Measurements from ENCODE around the gene ADAMTSL3.
"Not testable (repeated sequence)": the region's sequence is repeated elsewhere in the genome, so short reads cannot be mapped to it uniquely, and the experiment has no call there.

The ADAMTSL3 gene

DNA sequence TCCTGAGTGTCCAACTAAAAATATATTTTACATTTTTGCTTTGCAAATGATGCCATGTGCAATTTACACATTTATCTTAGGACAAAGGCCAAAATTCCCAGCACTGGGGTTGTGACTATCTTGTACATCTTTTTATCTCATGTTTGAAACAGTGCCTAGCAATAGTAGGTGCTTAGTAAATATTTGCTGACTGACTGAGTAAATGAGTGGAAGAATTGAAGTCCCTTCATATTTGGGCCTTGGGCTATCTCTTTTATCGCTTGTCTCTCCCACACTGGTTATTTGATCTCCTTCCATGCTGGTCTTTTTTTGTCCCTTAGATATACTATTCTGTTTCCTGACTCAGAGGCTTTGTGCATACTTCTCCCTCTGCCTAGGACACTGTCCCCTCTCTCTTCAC is 368.6 kb downstream of the ADAMTSL3 start:
- Histone ChIP-seq H2AFZ (ENCODE audit: low read depth, low read length) (no peak overlapping the region), H3K36me3 (ENCODE audit: insufficient read depth, low read length) (no peaks in the 10 kb centered on the region), H3K4me1 (ENCODE audit: insufficient read depth, low read length) (no peaks in the 10 kb centered on the region), H3K27me3 (ENCODE audit: insufficient read depth, low read length) (peaks cover 5% of the 10 kb centered on the region), H3K9me3 (ENCODE audit: low read length) (no peaks in the 10 kb centered on the region), H3K4me3 (ENCODE audit: low read length) (no peak overlapping the region)

- H3K9me3 ChIP-seq (ENCODE audit: low read length) = no peaks in the 10 kb centered on the region
- H3K36me3 ChIP-seq (ENCODE audit: insufficient read depth, low read length) = no peaks in the 10 kb centered on the region
- no peaks in the 10 kb centered on the region for H3K4me1 ChIP-seq (ENCODE audit: insufficient read depth, low read length)
- H3K27me3 ChIP-seq (ENCODE audit: insufficient read depth, low read length) = peaks cover 5% of the 10 kb centered on the region
- no peak overlapping the region for H2AFZ ChIP-seq (ENCODE audit: low read depth, low read length)
- H3K4me3 ChIP-seq (ENCODE audit: low read length) = no peak overlapping the region
These were observed 369.7 kb downstream of the ADAMTSL3 start for GRCh38 chr15:84023636-84024035.

DNA sequence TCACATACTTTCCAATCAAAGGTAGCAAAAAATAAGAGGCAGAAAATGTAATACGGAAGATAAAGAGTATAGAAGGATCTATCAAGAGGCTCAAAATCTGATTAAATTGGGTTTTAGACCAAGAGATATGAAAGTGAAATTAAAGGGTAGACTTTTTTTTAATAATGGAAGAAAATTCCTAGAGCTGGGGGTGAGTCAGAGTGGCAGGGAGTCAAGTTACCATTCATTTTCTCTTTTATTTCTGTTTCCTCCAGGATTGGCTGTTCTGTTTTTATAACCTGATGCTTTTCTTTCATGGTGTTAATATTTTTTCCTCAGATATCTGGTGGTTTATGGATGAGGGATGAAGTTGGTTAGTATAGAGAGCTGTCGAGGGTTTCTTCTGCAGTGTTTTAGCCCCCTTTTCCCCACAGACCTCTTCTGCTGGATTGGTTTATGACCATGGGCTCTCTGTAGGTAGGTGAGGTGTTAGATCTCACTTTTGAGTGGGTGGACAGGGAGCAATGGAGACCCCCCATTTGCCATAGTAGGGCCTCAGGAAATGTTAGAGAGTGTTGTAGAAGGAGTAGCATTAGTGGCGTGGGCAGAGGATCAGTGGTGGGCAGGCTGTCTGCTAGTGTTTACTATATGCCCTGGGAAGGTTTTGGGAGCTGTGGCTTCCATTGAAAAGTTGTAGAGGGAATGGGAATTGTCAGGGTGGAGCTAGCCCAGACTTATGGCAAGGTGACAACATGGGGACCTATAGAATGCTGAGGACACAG is 380.1 kb downstream of the ADAMTSL3 start:
- no peaks in the 10 kb centered on the region for H3K27me3 ChIP-seq (ENCODE audit: insufficient read depth, low read length)
- no peak overlapping the region for H2AFZ ChIP-seq (ENCODE audit: low read depth, low read length)
- no peaks in the 10 kb centered on the region for H3K36me3 ChIP-seq (ENCODE audit: insufficient read depth, low read length)
- H3K4me1 ChIP-seq (ENCODE audit: insufficient read depth, low read length) = no peaks in the 10 kb centered on the region
- no peak overlapping the region for H3K4me3 ChIP-seq (ENCODE audit: low read length)
- no peaks in the 10 kb centered on the region for H3K9me3 ChIP-seq (ENCODE audit: low read length)

DNA sequence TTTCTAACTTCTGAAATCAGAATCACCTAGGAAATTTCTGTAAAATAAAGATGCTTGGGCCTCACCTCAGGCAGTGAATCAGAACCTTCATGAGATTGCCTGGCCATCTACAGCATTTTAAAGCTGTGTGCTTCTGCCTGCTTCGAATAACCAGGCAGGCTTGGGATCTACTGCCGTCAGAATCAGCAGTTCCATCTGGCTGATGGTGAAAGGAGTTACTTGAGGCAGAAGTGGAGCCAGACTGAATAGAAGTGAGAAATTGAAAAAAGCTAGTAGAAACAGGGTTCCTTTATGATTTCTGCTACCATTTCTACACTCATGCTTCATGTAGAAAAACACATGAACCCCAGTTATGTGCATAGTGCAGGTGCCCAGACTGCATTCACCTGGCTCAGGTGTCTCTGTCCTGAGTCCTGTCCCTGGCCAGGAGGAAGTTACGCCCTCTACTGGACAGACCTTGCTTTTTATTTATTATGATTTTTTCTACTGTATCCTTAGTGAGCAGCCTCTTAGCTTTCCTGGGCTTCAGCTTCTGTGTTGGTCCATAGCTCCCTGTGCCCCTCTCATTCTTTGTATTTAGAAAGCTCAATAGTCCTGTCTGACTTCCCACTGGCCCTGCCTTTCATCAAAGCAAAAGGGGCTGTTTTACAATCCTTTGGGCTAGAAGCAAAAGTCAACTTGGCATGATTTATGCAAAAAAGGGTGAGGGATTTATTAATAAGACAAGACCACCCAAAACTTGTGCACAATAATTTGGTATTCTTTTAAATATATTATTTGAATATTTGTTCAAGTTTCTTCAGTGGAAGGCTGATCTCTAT is 380.9 kb downstream of the ADAMTSL3 start:
- no peaks in the 10 kb centered on the region for H3K36me3 ChIP-seq (ENCODE audit: insufficient read depth, low read length)
- no peaks in the 10 kb centered on the region for H3K9me3 ChIP-seq (ENCODE audit: low read length)
- H3K4me1 ChIP-seq (ENCODE audit: insufficient read depth, low read length) = no peaks in the 10 kb centered on the region
- H3K4me3 ChIP-seq (ENCODE audit: low read length) = no peak overlapping the region
- H2AFZ ChIP-seq (ENCODE audit: low read depth, low read length) = no peak overlapping the region
- no peaks in the 10 kb centered on the region for H3K27me3 ChIP-seq (ENCODE audit: insufficient read depth, low read length)

DNA sequence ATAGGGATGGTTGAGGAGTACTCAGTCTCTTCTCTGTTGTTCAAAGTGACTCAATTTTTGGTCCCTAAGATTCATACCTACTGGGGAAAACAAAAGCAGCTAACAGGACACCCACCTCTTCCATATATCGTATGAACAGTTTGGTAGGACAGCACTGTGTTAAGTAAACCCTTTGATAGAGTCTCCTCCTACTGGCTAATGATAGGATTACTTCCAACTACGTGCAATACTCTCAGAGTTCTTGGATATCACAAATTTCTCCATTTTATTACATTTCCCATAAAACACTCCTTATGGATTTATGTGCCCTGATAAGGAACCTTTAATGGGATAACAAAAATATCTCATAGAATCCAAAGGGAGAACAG is 381.5 kb downstream of the ADAMTSL3 start:
- H3K4me1 ChIP-seq (ENCODE audit: insufficient read depth, low read length) = no peaks in the 10 kb centered on the region
- H2AFZ ChIP-seq (ENCODE audit: low read depth, low read length) = no peak overlapping the region
- no peak overlapping the region for H3K4me3 ChIP-seq (ENCODE audit: low read length)
- no peaks in the 10 kb centered on the region for H3K36me3 ChIP-seq (ENCODE audit: insufficient read depth, low read length)
- no peaks in the 10 kb centered on the region for H3K9me3 ChIP-seq (ENCODE audit: low read length)
- H3K27me3 ChIP-seq (ENCODE audit: insufficient read depth, low read length) = no peaks in the 10 kb centered on the region

DNA sequence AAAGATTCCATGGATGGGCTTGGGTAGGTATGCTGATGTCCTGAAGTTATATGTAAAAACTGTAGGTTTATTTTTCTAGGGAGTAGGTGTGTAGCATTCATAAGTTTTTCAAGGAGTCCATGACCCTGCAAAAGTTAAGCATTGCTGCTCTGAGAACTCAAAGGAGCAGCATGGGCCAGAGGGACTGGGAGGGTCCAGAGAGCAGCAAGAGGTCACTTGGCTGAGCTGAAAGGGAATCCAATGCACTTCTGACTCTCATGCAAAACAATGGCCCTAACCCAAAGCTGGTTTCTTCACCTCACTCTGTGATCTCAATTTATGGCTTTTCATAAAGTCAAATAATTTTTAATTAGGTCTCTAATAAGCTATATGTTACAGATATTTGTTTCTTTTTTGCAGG is 383.4 kb downstream of the ADAMTSL3 start:
- Histone ChIP-seq H3K9me3 (ENCODE audit: low read length) (no peaks in the 10 kb centered on the region), H3K4me1 (ENCODE audit: insufficient read depth, low read length) (no peaks in the 10 kb centered on the region), H3K4me3 (ENCODE audit: low read length) (no peak overlapping the region), H3K36me3 (ENCODE audit: insufficient read depth, low read length) (no peaks in the 10 kb centered on the region), H2AFZ (ENCODE audit: low read depth, low read length) (no peak overlapping the region), H3K27me3 (ENCODE audit: insufficient read depth, low read length) (no peaks in the 10 kb centered on the region)

- H2AFZ ChIP-seq (ENCODE audit: low read depth, low read length) = peak overlapping the region; percentile 36
- not testable (repeated sequence) for H3K4me3 ChIP-seq (ENCODE audit: low read length); H3K4me1 ChIP-seq (ENCODE audit: insufficient read depth, low read length); H3K36me3 ChIP-seq (ENCODE audit: insufficient read depth, low read length); H3K9me3 ChIP-seq (ENCODE audit: low read length); H3K27me3 ChIP-seq (ENCODE audit: insufficient read depth, low read length)
These were observed 388.6 kb downstream of the ADAMTSL3 start for GRCh38 chr15:84042434-84043056.

DNA sequence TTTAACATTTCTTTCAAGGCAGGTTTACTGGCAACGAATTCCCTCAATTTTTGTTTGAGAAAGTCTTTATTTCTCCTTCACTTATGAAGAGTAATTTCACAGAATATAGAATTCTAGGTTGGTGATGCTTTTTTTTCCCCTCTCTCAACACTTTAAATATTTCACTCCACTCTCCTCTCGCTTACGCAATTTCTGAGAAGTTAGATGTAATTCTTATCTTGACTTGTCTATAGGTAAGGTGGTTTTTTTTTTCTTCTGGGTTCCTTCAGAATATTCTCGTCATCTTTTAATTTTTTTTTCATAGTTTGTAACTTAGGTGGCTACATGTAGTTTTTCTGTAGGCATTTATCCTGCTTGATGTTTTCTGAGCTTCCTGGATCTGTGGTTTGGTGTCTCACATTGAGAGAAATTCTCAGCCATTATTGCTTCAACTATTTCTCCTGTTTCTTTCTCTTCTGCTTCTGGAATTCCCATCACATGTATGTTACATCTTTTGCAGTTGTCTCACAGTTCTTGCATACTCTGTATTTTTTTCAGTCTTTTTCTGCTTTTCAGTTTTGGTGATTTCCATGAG is 392.2 kb downstream of the ADAMTSL3 start:
- no peaks in the 10 kb centered on the region for H3K36me3 ChIP-seq (ENCODE audit: insufficient read depth, low read length)
- no peak overlapping the region for H2AFZ ChIP-seq (ENCODE audit: low read depth, low read length)
- H3K4me1 ChIP-seq (ENCODE audit: insufficient read depth, low read length) = no peaks in the 10 kb centered on the region
- no peak overlapping the region for H3K4me3 ChIP-seq (ENCODE audit: low read length)
- no peaks in the 10 kb centered on the region for H3K27me3 ChIP-seq (ENCODE audit: insufficient read depth, low read length)
- H3K9me3 ChIP-seq (ENCODE audit: low read length) = peaks cover 3% of the 10 kb centered on the region

DNA sequence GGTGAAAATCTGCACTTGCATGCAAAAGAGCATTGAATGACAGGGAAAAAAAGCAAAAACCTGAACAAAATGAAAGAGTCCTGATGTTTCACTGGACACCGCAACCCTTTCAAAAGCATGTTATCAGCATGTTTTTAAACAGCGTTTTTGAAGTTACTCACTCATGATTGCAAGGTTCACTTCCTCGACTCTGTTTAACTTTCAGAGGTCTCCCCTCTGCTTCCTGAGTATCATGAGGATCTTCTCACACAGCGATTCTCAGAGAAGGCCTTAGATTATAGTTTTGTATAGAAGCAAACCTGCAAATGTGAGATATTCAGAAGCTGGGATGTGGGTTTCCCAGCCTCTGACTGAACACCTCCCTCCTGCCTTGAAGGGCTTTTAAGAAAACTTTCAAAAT is 395.6 kb downstream of the ADAMTSL3 start:
- H3K4me1 ChIP-seq (ENCODE audit: insufficient read depth, low read length); H3K4me3 ChIP-seq (ENCODE audit: low read length); H3K9me3 ChIP-seq (ENCODE audit: low read length); H3K36me3 ChIP-seq (ENCODE audit: insufficient read depth, low read length); H3K27me3 ChIP-seq (ENCODE audit: insufficient read depth, low read length); H2AFZ ChIP-seq (ENCODE audit: low read depth, low read length): not testable (repeated sequence)

DNA sequence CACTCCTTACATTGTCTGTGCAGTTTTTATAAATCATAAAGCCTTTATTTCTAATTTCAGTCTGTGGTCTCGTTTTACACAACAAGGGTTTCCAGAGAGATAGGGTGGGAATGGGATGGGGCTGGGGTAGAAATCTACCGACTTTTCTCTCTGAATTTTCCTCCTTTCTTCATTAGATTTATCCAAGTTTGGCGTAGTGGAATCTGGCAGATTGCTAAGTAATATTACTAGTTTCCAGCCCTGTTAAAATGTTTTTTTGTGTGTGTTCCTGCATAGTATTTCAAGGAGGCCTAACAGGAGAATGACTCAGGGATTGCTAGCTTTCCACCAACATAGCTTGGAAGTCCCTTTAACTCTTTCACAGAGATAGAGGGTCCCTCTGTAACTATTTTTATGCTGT is 396.2 kb downstream of the ADAMTSL3 start:
- H3K9me3 ChIP-seq (ENCODE audit: low read length) = peaks cover 3% of the 10 kb centered on the region
- H2AFZ ChIP-seq (ENCODE audit: low read depth, low read length) = no peak overlapping the region
- H3K4me3 ChIP-seq (ENCODE audit: low read length) = no peak overlapping the region
- H3K27me3 ChIP-seq (ENCODE audit: insufficient read depth, low read length) = no peaks in the 10 kb centered on the region
- H3K36me3 ChIP-seq (ENCODE audit: insufficient read depth, low read length) = no peaks in the 10 kb centered on the region
- H3K4me1 ChIP-seq (ENCODE audit: insufficient read depth, low read length) = no peaks in the 10 kb centered on the region

GRCh38 chr15:84051146-84051545 is 397.2 kb downstream of the ADAMTSL3 start:
- not testable (repeated sequence) for H3K9me3 ChIP-seq (ENCODE audit: low read length); H3K4me1 ChIP-seq (ENCODE audit: insufficient read depth, low read length)

GRCh38 chr15:84054544-84054943 is 400.6 kb downstream of the ADAMTSL3 start:
- not testable (repeated sequence) for H3K36me3 ChIP-seq (ENCODE audit: insufficient read depth, low read length); H2AFZ ChIP-seq (ENCODE audit: low read depth, low read length); H3K27me3 ChIP-seq (ENCODE audit: insufficient read depth, low read length); H3K4me3 ChIP-seq (ENCODE audit: low read length); H3K4me1 ChIP-seq (ENCODE audit: insufficient read depth, low read length); H3K9me3 ChIP-seq (ENCODE audit: low read length)

More at GRCh38 chr15:84051146-84051545, 397.2 kb downstream of the ADAMTSL3 start:
- not testable (repeated sequence) for H2AFZ ChIP-seq (ENCODE audit: low read depth, low read length); H3K27me3 ChIP-seq (ENCODE audit: insufficient read depth, low read length); H3K4me3 ChIP-seq (ENCODE audit: low read length); H3K36me3 ChIP-seq (ENCODE audit: insufficient read depth, low read length)

DNA sequence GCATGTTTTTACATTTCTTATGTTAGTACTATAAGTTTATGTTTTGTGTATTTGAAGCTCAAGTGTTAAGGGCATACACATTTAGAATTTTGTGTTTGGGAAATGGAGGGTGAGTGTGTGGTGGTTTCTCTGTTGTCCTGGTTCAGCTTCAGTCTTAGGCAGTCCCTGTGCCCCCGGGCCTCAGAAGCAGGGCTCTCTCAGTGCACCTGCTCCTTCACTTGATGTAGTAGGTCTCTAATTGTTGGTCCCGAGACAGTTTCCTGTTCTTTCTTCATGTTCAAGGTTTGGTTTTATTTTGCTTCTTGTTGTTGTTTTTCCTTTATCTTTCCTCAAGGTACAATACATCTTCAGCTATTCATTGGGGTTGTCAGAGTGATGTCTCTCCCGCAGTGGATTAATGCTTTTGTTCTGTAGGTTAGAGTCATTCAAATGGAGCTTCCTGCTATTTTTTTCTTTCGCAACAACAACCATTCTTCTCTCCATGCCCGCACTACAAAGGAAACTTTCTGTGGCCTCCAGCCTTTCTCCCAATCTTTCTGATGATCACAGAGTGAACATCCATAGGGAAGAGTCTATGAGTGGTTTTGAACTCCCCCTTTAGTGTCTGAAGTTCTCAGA is 403.9 kb downstream of the ADAMTSL3 start:
- Histone ChIP-seq H3K4me1 (ENCODE audit: insufficient read depth, low read length) (no peaks in the 10 kb centered on the region), H3K9me3 (ENCODE audit: low read length) (no peaks in the 10 kb centered on the region), H3K4me3 (ENCODE audit: low read length) (no peak overlapping the region), H3K27me3 (ENCODE audit: insufficient read depth, low read length) (no peaks in the 10 kb centered on the region), H3K36me3 (ENCODE audit: insufficient read depth, low read length) (no peaks in the 10 kb centered on the region), H2AFZ (ENCODE audit: low read depth, low read length) (no peak overlapping the region)
